ENCODE data around the gene C1orf167.

C1orf167 gene

DNA sequence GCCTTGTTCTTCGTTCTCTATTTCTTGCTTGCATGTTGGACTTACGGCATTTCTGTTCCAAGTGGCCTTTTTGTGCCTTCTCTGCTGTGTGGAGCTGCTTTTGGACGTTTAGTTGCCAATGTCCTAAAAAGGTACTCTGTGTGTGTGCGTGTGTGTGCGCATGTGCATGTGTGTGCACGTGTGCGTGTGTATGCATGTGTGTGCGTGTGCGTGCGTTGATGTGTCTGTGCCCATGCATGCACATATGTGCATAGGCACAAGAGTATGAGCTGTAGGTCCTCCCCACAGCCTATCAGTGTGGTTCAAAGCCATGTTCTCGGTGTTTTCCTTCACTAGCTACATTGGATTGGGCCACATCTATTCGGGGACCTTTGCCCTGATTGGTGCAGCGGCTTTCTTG is 71.9 kb downstream of the C1orf167 start:
- H3K36me3 ChIP-seq (ENCODE audit: insufficient read depth, insufficient read length, low read length) = peaks cover 88% of the 10 kb centered on the region
- DNase-seq (ENCODE audit: low read depth, low spot score) = no peak
- H3K4me3 ChIP-seq (ENCODE audit: insufficient read length, low read depth) = no peak overlapping the region
- TF ChIP-seq YY1 (IDR thresholded peaks at IDR 0.05; ENCODE audit: insufficient read depth, insufficient read length) (no peak), SUZ12 (IDR thresholded peaks at IDR 0.05; ENCODE audit: extremely low read depth, insufficient read depth, insufficient read length) (no peak), ZNF274 (IDR thresholded peaks at IDR 0.05; ENCODE audit: low read depth, low read length) (no peak)
- no peak overlapping the region for H3K9ac ChIP-seq (ENCODE audit: insufficient read length, low read depth)
- no peaks in the 10 kb centered on the region for H3K27me3 ChIP-seq (ENCODE audit: insufficient read depth, insufficient read length)
- no peaks in the 10 kb centered on the region for H3K4me1 ChIP-seq (ENCODE audit: insufficient read depth, insufficient read length)
- no peaks in the 10 kb centered on the region for H3K9me3 ChIP-seq (ENCODE audit: insufficient read depth, low read length)

DNA sequence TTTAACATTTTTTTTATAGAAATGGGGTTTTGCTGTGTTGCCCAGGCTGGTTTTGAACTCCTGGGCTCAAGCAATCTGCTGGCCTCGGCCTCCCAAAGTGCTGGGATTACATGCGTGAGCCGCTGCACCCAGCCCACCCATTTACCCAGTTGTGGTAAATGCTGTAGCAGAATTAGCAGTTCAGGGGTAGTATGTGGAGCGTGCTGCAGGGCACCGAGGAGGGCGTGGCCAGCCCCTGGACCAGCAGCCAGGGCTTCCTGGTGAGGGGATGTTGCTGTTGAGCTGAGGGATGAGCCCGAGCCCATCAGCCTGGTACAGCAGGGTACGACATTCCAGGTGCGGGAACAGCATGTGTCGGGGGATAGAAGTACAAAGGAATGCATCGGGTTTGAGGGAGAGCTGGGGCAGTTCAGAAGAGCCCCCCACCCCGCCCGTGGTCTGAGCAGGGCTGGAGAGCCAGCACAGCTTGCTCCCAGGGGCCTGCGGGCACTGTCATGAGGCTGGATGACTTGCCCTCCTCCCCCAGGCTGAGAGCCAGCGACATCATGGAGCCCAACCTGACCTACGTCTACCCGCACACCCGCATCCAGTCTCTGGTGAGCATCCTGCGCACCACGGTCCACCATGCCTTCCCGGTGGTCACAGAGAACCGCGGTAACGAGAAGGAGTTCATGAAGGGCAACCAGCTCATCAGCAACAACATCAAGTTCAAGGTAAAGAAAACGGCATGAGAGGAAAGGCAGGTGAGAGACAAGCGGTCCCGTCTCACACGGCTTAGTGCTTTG is 73.6 kb downstream of the C1orf167 start:
- no peak overlapping the region for H3K4me3 ChIP-seq (ENCODE audit: insufficient read length, low read depth)
- no peak overlapping the region for H3K9ac ChIP-seq (ENCODE audit: insufficient read length, low read depth)
- no peak for DNase-seq (ENCODE audit: low read depth, low spot score)
- no peaks in the 10 kb centered on the region for H3K27me3 ChIP-seq (ENCODE audit: insufficient read depth, insufficient read length)
- H3K9me3 ChIP-seq (ENCODE audit: insufficient read depth, low read length) = no peaks in the 10 kb centered on the region
- peaks cover 89% of the 10 kb centered on the region for H3K36me3 ChIP-seq (ENCODE audit: insufficient read depth, insufficient read length, low read length)
- TF ChIP-seq YY1 (IDR thresholded peaks at IDR 0.05; ENCODE audit: insufficient read depth, insufficient read length) (no peak), SUZ12 (IDR thresholded peaks at IDR 0.05; ENCODE audit: extremely low read depth, insufficient read depth, insufficient read length) (no peak), ZNF274 (IDR thresholded peaks at IDR 0.05; ENCODE audit: low read depth, low read length) (no peak)
- H3K4me1 ChIP-seq (ENCODE audit: insufficient read depth, insufficient read length) = no peaks in the 10 kb centered on the region

DNA sequence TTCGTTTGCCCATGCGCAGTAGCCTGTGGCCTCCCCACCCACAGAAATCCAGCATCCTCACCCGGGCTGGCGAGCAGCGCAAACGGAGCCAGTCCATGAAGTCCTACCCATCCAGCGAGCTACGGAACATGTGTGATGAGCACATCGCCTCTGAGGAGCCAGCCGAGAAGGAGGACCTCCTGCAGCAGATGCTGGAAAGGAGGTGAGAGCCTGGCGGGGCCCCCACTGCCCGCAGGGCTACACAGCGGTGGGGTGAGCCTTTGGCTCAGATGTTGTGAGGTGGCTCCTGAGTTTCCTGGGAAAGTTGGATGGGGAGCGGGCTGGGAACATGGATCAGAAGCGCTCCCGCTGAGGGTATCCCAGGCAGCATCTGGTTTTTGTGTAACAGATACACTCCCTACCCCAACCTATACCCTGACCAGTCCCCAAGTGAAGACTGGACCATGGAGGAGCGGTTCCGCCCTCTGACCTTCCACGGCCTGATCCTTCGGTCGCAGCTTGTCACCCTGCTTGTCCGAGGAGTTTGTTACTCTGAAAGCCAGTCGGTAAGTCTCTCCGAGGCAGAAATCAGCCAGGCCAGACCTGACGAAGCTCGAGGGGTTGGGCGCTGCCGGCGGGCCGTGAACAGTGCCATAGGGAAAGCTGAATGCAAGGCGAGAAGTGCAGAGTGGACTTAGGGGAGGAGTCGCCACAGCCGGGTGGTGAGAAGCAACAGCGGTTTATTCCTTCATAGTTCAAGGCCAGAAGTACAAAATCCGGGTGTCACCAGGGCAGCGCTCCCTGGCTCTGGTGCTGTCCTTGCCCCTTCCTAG is 75.2 kb downstream of the C1orf167 start:
- no peaks in the 10 kb centered on the region for H3K4me1 ChIP-seq (ENCODE audit: insufficient read depth, insufficient read length)
- H3K9me3 ChIP-seq (ENCODE audit: insufficient read depth, low read length) = no peaks in the 10 kb centered on the region
- peaks cover 97% of the 10 kb centered on the region for H3K36me3 ChIP-seq (ENCODE audit: insufficient read depth, insufficient read length, low read length)
- no peak overlapping the region for H3K9ac ChIP-seq (ENCODE audit: insufficient read length, low read depth)
- DNase-seq (ENCODE audit: low read depth, low spot score) = no peak
- H3K27me3 ChIP-seq (ENCODE audit: insufficient read depth, insufficient read length) = no peaks in the 10 kb centered on the region
- no peak for TF ChIP-seq SUZ12 (IDR thresholded peaks at IDR 0.05; ENCODE audit: extremely low read depth, insufficient read depth, insufficient read length)
- no peak for TF ChIP-seq ZNF274 (IDR thresholded peaks at IDR 0.05; ENCODE audit: low read depth, low read length)
- TF ChIP-seq YY1 (IDR thresholded peaks at IDR 0.05; ENCODE audit: insufficient read depth, insufficient read length) = no peak
- no peak overlapping the region for H3K4me3 ChIP-seq (ENCODE audit: insufficient read length, low read depth)

DNA sequence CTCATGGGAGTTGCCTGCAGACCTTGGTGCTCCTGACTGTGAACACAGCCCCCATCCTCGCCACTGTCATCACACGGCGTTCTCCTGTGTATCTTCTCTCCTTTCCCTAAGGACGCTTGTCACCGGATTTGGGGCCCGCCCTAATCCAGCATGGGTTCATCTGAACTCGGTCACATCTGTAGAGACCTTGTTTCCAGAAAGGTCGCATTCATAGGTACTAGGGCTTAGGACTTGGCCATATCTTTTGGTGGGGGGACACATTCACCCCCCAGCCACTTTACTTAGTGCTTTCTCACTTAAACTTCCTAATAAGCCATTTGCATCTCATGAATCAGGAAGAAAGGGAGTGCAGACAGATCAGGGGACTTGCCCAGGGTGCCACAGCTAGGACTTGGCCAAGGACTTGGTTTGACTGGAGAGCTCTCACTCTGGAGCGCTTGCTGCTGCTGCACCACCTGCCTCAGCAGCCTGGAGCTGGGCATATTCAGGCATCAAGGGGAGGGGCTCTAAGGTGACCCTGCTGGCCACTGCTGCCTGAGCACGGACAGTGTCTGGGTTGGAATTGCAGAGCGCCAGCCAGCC is 75.9 kb downstream of the C1orf167 start:
- DNase-seq (ENCODE audit: low read depth, low spot score) = no peak
- H3K36me3 ChIP-seq (ENCODE audit: insufficient read depth, insufficient read length, low read length) = peaks cover 97% of the 10 kb centered on the region
- H3K9ac ChIP-seq (ENCODE audit: insufficient read length, low read depth) = no peak overlapping the region
- no peaks in the 10 kb centered on the region for H3K9me3 ChIP-seq (ENCODE audit: insufficient read depth, low read length)
- no peak overlapping the region for H3K4me3 ChIP-seq (ENCODE audit: insufficient read length, low read depth)
- H3K4me1 ChIP-seq (ENCODE audit: insufficient read depth, insufficient read length) = no peaks in the 10 kb centered on the region
- no peaks in the 10 kb centered on the region for H3K27me3 ChIP-seq (ENCODE audit: insufficient read depth, insufficient read length)
- no peak for TF ChIP-seq YY1 (IDR thresholded peaks at IDR 0.05; ENCODE audit: insufficient read depth, insufficient read length)
- TF ChIP-seq SUZ12 (IDR thresholded peaks at IDR 0.05; ENCODE audit: extremely low read depth, insufficient read depth, insufficient read length) = no peak
- TF ChIP-seq ZNF274 (IDR thresholded peaks at IDR 0.05; ENCODE audit: low read depth, low read length) = no peak

DNA sequence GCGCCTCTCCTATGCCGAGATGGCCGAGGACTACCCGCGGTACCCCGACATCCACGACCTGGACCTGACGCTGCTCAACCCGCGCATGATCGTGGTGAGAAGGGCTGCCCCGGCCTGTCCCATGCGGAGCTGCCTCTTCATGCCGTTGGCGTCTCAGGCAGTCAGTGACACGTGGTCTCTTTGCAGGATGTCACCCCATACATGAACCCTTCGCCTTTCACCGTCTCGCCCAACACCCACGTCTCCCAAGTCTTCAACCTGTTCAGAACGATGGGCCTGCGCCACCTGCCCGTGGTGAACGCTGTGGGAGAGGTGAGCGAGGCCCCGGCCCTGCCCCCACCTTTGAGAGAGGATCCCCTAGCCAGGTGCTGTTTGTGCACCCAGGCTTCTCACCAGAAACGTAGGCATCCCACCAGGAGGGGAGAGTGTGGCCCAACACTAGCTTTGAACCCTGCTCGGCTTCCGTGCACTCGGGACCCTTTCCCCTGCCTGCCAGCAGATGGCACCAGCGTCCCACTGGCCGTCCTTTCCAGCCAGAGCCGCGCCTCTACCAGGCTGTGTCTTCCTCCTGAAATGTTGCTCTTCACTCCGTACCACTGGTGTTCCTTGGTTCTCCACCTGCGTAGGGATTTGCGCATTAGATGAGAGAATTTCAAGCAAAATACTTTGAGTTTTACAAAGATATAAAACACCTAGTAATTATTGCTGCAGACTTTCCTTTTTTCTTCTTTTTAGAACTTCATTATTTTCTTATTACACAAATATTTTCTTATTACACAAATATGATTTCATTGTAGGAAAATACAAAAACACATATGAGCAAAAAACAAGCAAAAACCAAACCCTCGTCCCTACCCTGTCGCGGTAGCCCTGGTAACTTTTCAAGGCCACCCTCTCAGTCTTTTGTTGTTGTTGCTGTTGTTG is 76.6 kb downstream of the C1orf167 start:
- Histone ChIP-seq H3K27me3 (ENCODE audit: insufficient read depth, insufficient read length) (no peaks in the 10 kb centered on the region), H3K4me3 (ENCODE audit: insufficient read length, low read depth) (no peak overlapping the region), H3K4me1 (ENCODE audit: insufficient read depth, insufficient read length) (no peaks in the 10 kb centered on the region), H3K36me3 (ENCODE audit: insufficient read depth, insufficient read length, low read length) (peaks cover 94% of the 10 kb centered on the region), H3K9me3 (ENCODE audit: insufficient read depth, low read length) (no peaks in the 10 kb centered on the region), H3K9ac (ENCODE audit: insufficient read length, low read depth) (no peak overlapping the region)
- DNase-seq (ENCODE audit: low read depth, low spot score) = peak; percentile 36
- TF ChIP-seq YY1 (IDR thresholded peaks at IDR 0.05; ENCODE audit: insufficient read depth, insufficient read length) (no peak), ZNF274 (IDR thresholded peaks at IDR 0.05; ENCODE audit: low read depth, low read length) (no peak), SUZ12 (IDR thresholded peaks at IDR 0.05; ENCODE audit: extremely low read depth, insufficient read depth, insufficient read length) (no peak)

All from NT2/D1 (cell line).